ENCODE results near the gene PCNX2. TPM values are rescaled to one million over a fixed set of nuclear protein-coding genes. Genes with fewer than 3 reads are reported as not detected.
"Not testable (repeated sequence)": the region's sequence is repeated elsewhere in the genome, so short reads cannot be mapped to it uniquely, and the experiment has no call there.

PCNX2 gene
- total RNA-seq, 3 donors from 2014 or later, result 15.1 to 17.3 (median 15.3) TPM

DNA sequence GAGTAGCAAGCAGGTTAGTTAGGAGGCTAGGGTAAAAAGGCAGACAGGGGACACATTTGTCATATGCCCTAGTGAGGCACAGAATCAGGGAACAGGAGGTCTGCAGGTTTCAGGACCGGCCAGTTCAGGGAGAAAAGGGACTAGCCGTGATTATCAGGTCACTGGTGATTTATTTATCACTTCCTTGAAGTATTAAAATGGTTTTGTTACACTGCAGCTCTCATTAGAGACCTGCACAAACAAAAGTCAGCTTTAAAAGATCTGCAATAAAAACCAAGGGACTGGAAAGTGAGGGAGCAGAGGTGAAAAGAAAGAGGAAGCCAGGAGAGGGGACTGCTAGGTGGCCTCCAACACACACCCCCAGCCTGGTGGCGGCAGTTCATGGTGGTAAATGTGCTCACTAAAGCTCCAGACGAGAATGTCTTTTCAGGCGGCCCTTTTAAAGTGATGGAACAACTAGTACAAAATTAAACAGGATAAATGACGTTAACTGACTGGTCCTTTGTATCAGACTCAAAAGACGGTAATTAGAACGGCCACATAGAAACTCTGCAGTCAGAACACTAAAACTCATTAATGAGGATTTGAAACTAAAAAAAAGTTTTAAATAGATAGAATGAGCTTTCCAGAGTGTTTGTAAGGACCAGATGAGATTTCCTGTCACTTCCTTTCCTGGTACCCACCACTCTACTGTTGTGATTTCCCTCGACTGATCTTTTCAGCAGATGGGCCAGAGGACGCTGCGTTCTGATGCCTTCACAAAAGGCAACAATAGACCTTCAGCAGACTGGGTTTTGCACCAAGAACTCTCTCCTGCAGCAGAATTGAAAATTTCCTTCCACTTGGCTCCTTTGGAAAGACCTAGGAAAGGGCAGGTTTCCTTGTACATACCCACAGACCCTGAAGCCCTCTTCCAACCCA lies 208.3 kb downstream of the PCNX2 start:
- peaks cover 47% of the 10 kb centered on the region for H3K36me3 Mint-ChIP-seq (ENCODE audit: insufficient read depth)
- H3K4me3 Mint-ChIP-seq, result no peak overlapping the region
- no peaks in the 10 kb centered on the region for H3K4me1 Mint-ChIP-seq (ENCODE audit: low read depth)
- ATAC-seq, result no peak
- DNase-seq, result no peak
- H3K27me3 Mint-ChIP-seq (ENCODE audit: low read depth), result no peaks in the 10 kb centered on the region
- H3K9me3 Mint-ChIP-seq, result no peaks in the 10 kb centered on the region

DNA sequence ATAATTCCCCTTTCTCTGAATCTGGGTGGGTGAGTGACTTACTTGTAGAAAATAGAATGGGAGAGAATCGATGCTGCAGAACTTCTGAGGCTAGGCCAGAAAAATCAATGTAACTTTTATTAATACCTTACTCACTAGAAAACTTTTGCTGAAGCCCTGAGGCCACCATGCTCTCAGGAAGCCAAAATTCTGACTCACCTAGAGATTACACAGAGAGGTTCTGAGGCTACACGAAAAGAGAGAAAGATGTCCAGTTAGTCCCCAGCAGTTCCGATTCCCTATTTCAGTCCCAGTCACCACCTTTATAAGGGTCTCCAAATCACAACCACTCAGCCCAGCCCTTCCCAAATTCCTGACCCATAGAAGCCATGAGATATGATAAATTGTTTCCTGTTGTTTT lies 210.0 kb downstream of the PCNX2 start:
- Mint-ChIP-seq H3K27me3 (ENCODE audit: low read depth) (no peaks in the 10 kb centered on the region), H3K36me3 (ENCODE audit: insufficient read depth) (peaks cover 41% of the 10 kb centered on the region), H3K4me3 (no peak overlapping the region), H3K4me1 (ENCODE audit: low read depth) (no peaks in the 10 kb centered on the region), H3K9me3 (no peaks in the 10 kb centered on the region)
- DNase-seq (no peak), ATAC-seq (no peak)

DNA sequence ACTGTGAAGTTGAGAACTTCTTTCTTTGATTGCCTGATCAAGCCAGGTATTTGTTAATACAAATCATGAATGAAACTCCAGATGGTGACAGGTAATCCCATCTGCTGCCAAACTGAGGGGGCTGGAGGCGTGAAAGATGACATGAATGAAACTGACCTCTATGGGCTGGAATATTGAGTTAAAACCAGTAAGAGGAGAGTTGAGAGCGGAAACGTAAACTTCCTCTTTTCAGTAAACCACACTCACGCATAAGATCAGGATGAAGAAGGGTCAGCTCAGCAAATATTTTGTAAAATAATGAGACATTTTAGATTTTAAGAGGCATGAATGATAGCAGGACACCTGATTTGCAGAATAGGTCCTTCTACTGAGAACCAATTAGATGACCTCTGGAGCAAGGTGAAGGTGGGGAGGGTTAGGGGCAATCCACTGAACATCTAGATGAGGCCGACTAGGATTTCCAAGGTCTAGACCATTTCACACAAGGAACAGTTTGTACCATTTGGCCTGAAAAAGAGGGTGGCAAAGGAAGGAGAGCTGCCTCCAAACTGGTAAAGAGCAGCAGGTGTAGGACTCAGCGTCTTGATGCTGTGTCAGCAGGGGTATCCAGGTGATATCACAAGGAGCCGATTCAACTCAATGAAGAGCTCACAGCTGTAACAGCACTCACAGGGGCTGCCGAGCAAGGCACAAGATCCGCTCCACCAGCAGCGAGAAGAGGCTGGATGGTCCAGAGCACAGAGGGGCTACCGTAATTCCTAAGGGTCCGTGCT lies 212.6 kb downstream of the PCNX2 start:
- no peaks in the 10 kb centered on the region for H3K9me3 Mint-ChIP-seq
- H3K27me3 Mint-ChIP-seq (ENCODE audit: low read depth), result no peaks in the 10 kb centered on the region
- no peak for ATAC-seq
- H3K4me3 Mint-ChIP-seq, result no peak overlapping the region
- H3K36me3 Mint-ChIP-seq (ENCODE audit: insufficient read depth), result peaks cover 25% of the 10 kb centered on the region
- DNase-seq, result no peak
- H3K4me1 Mint-ChIP-seq (ENCODE audit: low read depth), result no peaks in the 10 kb centered on the region

DNA sequence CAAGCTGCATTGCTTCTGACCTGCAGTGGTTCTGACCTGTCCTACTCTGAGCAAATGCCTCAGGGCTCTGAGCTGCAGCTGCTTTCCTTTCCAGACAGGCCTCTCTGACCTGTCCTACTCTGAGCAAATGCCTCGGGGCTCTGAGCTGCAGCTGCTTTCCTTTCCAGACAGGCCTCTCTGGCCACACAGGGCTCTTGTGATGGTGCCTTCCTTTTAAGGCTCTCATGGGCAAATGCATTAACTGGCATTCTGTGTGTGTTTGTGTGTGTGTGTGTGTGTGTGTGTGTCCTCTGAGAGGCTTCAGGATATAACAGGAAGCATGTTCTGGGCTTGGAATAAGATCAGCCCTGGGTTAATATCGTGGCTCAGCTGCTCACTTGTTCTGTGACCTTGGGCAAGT lies 213.8 kb downstream of the PCNX2 start:
- Mint-ChIP-seq H3K4me3 (no peak overlapping the region), H3K27me3 (ENCODE audit: low read depth) (no peaks in the 10 kb centered on the region)
- no peak for DNase-seq

DNA sequence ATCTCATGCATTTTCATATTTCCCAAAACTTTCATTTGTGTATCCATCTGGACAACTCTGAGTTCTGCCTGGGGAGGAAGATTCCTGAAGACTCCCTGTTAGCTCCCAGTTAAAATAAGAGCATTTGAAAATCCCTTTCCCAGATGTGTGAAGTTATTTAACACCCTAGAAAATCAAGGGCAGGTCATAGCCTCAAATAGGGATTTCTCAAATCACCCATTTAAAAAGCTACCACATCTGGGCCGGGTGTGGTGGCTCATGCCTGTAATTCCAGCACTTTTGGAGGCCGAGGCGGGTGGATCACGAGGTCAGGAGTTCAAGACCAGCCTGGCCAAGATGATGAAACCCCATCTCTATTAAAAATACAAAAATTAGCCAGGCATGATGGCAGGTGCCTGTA lies 214.7 kb downstream of the PCNX2 start:
- not testable (repeated sequence) for H3K27me3 Mint-ChIP-seq (ENCODE audit: low read depth); DNase-seq; H3K4me1 Mint-ChIP-seq (ENCODE audit: low read depth); ATAC-seq; H3K9me3 Mint-ChIP-seq; H3K4me3 Mint-ChIP-seq
- peaks cover 21% of the 10 kb centered on the region for H3K36me3 Mint-ChIP-seq (ENCODE audit: insufficient read depth)

More for the DNA sequence above, 213.8 kb downstream of the PCNX2 start:
- no peaks in the 10 kb centered on the region for H3K9me3 Mint-ChIP-seq
- no peaks in the 10 kb centered on the region for H3K4me1 Mint-ChIP-seq (ENCODE audit: low read depth)
- no peak for ATAC-seq
- H3K36me3 Mint-ChIP-seq (ENCODE audit: insufficient read depth), result peaks cover 18% of the 10 kb centered on the region

DNA sequence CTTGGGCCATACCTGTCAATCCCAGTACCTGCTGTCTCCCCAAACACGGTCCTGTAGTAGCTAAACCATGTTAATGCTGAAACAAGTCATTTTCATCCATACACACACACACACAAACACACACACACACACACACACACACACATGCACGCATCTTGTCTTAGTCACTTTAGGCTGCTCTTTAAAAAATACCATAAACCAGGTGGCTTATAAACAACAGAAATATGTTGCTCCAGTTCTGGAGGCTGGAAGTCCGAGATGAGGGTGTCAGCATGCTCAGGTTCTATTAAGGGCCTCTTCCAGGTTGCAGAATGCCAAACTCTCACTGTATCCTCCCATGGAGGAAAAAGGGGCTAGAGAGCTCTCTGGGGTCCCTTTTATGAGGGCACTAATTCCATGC lies 215.2 kb downstream of the PCNX2 start:
- Mint-ChIP-seq H3K27me3 (ENCODE audit: low read depth) (no peaks in the 10 kb centered on the region), H3K4me3 (no peak overlapping the region)

DNA sequence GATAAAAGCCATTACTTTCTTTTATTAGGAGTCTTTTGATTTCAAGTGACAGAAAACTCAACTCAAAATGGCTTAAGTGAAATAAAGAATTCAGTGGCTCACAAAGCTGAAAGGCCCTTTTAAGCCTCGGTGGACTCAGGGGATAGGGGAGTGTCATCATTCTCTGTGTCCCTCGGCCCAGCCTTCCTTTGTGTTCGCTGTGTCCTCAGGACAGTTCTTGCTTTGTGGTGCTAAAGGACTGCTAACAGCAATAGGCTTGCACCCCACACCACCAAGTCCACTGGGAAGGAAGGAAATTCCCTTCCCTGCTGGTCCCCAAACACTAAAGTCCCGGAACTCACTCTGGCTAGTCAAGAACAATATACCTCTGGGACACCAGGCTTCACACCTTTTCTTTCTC lies 216.0 kb downstream of the PCNX2 start:
- ATAC-seq (no peak), DNase-seq (no peak)
- no peak overlapping the region for H3K4me3 Mint-ChIP-seq
- H3K4me1 Mint-ChIP-seq (ENCODE audit: low read depth), result no peaks in the 10 kb centered on the region
- H3K36me3 Mint-ChIP-seq (ENCODE audit: insufficient read depth), result peaks cover 25% of the 10 kb centered on the region
- peaks cover 5% of the 10 kb centered on the region for H3K9me3 Mint-ChIP-seq
- no peaks in the 10 kb centered on the region for H3K27me3 Mint-ChIP-seq (ENCODE audit: low read depth)

More for the DNA sequence above, 215.2 kb downstream of the PCNX2 start:
- peaks cover 19% of the 10 kb centered on the region for H3K36me3 Mint-ChIP-seq (ENCODE audit: insufficient read depth)
- no peak for ATAC-seq
- no peaks in the 10 kb centered on the region for H3K4me1 Mint-ChIP-seq (ENCODE audit: low read depth)
- H3K9me3 Mint-ChIP-seq, result peaks cover 2% of the 10 kb centered on the region
- DNase-seq, result no peak

DNA sequence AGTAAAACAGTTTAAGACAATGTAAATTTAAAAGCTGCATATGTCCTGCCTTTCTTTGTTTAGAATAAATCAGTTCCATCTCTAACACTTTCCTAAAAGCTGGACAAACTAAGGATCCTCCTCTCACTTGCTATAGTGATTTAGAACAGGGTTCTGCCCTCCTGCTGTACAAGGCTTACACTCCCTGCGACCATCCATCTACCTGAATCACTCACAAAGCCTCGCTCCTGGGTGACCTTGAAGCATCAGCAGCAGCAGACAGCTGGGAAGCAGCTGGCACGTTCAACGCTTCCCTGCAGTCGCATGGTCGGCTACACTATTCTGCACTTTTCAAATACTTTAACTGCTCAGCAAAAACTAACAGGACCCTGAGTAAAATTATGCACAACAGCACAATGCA lies 217.1 kb downstream of the PCNX2 start:
- Mint-ChIP-seq H3K27me3 (ENCODE audit: low read depth) (no peaks in the 10 kb centered on the region), H3K36me3 (ENCODE audit: insufficient read depth) (peaks cover 25% of the 10 kb centered on the region), H3K4me1 (ENCODE audit: low read depth) (no peaks in the 10 kb centered on the region), H3K4me3 (no peak overlapping the region), H3K9me3 (peaks cover 5% of the 10 kb centered on the region)
- DNase-seq (no peak), ATAC-seq (no peak)

DNA sequence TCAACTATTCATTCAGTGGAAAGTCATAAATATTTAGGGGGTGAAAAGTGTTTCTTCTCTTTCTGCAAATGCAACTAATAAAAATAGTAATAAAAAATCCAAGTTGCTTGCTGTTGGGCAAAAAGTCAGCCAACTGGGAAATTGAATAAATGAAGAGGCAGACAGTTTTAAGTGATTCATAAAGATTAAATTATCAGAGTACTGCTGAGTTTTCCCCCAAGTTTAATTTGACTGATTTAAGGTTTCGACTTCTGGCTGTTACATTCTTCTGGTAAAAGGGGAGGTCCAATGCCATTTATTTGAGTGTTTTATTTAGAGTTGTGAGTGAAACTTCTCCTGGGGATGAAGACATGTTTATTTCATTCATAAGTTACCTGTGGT lies 219.6 kb downstream of the PCNX2 start:
- Mint-ChIP-seq H3K9me3 (peaks cover 11% of the 10 kb centered on the region), H3K27me3 (ENCODE audit: low read depth) (no peaks in the 10 kb centered on the region), H3K4me3 (no peak overlapping the region)

DNA sequence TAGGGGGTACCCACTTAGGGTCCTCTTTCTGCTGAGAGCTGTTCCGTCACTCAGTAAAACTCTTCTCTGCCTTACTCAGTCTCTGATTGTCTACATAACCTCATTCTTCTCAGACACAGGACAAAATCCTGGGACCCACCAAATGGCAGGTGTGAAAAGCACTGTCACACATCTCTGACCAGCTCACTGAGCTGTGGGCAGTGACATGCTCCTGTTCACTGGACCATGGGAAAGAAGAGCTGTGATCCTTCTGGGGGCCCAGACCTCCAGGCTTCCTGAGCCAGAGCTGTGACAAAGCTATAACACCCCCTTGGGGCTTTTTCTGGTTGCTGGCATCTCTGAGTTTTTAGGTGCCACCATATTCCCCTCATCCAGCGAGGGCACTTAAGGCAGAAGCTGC lies 229.4 kb downstream of the PCNX2 start:
- no peak overlapping the region for H3K4me3 Mint-ChIP-seq

More for the DNA sequence above, 219.6 kb downstream of the PCNX2 start:
- DNase-seq (no peak), ATAC-seq (no peak)
- Mint-ChIP-seq H3K4me1 (ENCODE audit: low read depth) (no peaks in the 10 kb centered on the region), H3K36me3 (ENCODE audit: insufficient read depth) (peaks cover 22% of the 10 kb centered on the region)

DNA sequence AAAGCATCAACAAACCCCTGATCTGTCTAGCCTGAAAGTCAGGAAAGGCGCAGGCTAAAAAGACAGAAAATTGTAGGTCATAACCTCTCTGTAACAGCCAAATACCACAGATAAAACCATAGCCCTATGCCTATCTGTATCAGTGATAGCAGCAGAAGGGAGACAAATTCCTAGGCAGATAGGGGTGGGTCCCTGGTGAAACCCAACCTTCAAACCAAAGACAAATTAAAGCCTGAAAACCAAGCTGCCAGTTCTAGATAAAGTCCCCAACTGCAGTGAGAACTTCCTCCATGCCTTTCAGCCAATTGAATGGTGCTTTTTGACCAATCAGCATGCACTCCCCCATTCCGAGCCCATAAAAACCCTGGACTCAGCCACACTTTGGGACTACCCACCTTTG lies 229.8 kb downstream of the PCNX2 start:
- Mint-ChIP-seq H3K9me3 (no peaks in the 10 kb centered on the region), H3K4me1 (ENCODE audit: low read depth) (no peaks in the 10 kb centered on the region), H3K27me3 (ENCODE audit: low read depth) (no peaks in the 10 kb centered on the region), H3K4me3 (no peak overlapping the region), H3K36me3 (ENCODE audit: insufficient read depth) (peaks cover 21% of the 10 kb centered on the region)
- ATAC-seq (no peak), DNase-seq (no peak)

More for the DNA sequence above, 229.4 kb downstream of the PCNX2 start:
- no peak for DNase-seq
- peaks cover 21% of the 10 kb centered on the region for H3K36me3 Mint-ChIP-seq (ENCODE audit: insufficient read depth)
- no peaks in the 10 kb centered on the region for H3K27me3 Mint-ChIP-seq (ENCODE audit: low read depth)
- ATAC-seq, result no peak
- no peaks in the 10 kb centered on the region for H3K4me1 Mint-ChIP-seq (ENCODE audit: low read depth)
- no peaks in the 10 kb centered on the region for H3K9me3 Mint-ChIP-seq

DNA sequence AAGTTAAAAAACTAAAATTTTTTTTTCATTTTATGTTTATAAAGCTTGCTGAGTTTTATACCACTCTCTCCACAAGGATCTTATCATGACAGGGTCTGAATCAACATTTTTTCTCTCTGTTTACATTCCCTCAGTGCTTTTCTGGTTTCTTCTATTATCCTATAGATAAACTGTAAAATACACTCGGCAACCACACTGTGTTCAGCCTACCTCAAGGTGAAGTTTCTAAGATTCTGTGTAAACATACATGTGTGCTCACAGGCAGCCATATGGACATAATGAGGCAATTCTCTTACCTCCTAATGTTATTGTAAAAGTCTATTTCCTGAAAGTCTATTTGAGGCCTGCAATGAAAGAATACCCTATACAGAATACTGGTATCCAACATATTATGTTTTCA lies 230.5 kb downstream of the PCNX2 start:
- ATAC-seq (no peak), DNase-seq (no peak)
- no peak overlapping the region for H3K4me3 Mint-ChIP-seq
- no peaks in the 10 kb centered on the region for H3K4me1 Mint-ChIP-seq (ENCODE audit: low read depth)
- H3K27me3 Mint-ChIP-seq (ENCODE audit: low read depth), result no peaks in the 10 kb centered on the region
- peaks cover 21% of the 10 kb centered on the region for H3K36me3 Mint-ChIP-seq (ENCODE audit: insufficient read depth)
- H3K9me3 Mint-ChIP-seq, result no peaks in the 10 kb centered on the region

DNA sequence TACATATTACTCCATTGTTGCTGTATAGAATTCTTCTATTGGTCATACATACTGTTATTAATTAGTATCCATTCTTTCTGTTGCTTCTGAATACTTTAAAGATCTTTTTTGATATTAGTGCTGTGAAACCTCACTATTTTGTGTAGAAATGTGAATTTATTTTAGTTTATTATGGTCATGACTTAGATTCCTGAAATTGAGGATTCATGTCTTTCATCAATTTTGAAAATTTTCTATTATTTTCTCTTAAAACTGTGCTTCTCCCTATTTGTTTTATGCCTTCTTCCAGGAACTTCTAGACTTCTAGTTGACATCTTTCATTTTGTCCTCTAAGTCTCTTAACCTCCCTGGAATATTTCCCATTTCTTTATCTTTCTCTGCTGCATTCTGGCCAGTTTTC lies 232.1 kb downstream of the PCNX2 start:
- Mint-ChIP-seq H3K9me3 (no peaks in the 10 kb centered on the region), H3K36me3 (ENCODE audit: insufficient read depth) (peaks cover 25% of the 10 kb centered on the region), H3K4me3 (no peak overlapping the region), H3K27me3 (ENCODE audit: low read depth) (no peaks in the 10 kb centered on the region), H3K4me1 (ENCODE audit: low read depth) (no peaks in the 10 kb centered on the region)
- ATAC-seq (no peak), DNase-seq (no peak)

DNA sequence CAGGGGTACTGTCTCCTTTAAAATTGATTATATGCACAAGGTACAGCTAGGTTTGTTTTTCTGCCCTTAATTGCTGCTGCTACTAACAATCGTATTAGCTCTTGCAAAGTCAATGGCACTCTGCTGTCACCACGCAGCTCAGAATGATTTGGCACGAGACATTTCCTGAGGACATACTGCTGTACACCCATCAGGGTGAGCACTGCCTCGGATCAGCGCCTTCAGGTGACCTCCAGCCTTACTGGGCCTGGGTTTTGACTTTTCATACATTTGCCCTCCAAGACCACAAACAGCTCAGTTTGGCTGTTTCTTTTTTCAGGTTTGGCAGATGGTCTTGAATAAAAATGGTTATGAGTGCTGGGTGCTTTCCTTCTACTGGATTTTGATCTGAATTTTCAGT lies 234.3 kb downstream of the PCNX2 start:
- no peak for ATAC-seq
- Mint-ChIP-seq H3K9me3 (no peaks in the 10 kb centered on the region), H3K4me1 (ENCODE audit: low read depth) (no peaks in the 10 kb centered on the region), H3K36me3 (ENCODE audit: insufficient read depth) (peaks cover 29% of the 10 kb centered on the region), H3K27me3 (ENCODE audit: low read depth) (no peaks in the 10 kb centered on the region), H3K4me3 (no peak overlapping the region)
- DNase-seq, result no peak

Data from activated T-cell treated with anti-CD3 and anti-CD28 coated beads, Interleukin-2, amount 50 U/mL, for 4 hours (primary cell).